Activated naive CD8-positive, alpha-beta T cell (primary cell): ENCODE results near the gene S100A4.

Source experiments
- H3K27ac Mint-ChIP-seq: one replicate; pipeline ENCODE4 v1.8.0; 2021; ENCODE audit warnings: mixed read lengths
- H3K27me3 Mint-ChIP-seq: one replicate; pipeline ENCODE4 v1.8.0; 2021; ENCODE audit warnings: mixed read lengths
- H3K36me3 Mint-ChIP-seq: one replicate; pipeline ENCODE4 v1.8.0; 2021; ENCODE audit warnings: mixed read lengths
- H3K4me1 Mint-ChIP-seq: one replicate; pipeline ENCODE4 v1.8.0; 2021; ENCODE audit warnings: low read depth, mixed read lengths
- H3K4me3 Mint-ChIP-seq: one replicate; pipeline ENCODE4 v1.8.0; 2021; ENCODE audit warnings: mild to moderate bottlenecking, mixed read lengths
- H3K9me3 Mint-ChIP-seq: one replicate; pipeline ENCODE4 v1.8.0; 2021; ENCODE audit warnings: low read depth, mixed read lengths

The S100A4 gene

GRCh38 chr1:153546371-153546770 is 765 bp upstream of the S100A4 start:
- H3K4me1 Mint-ChIP-seq: peaks cover 57% of the 10 kb centered on the region
- H3K27ac Mint-ChIP-seq: peak overlapping the region; percentile 96
- H3K36me3 Mint-ChIP-seq: no peaks in the 10 kb centered on the region
- H3K9me3 Mint-ChIP-seq: no peaks in the 10 kb centered on the region
- H3K27me3 Mint-ChIP-seq: no peaks in the 10 kb centered on the region
- H3K4me3 Mint-ChIP-seq: peak overlapping the region; percentile 32

GRCh38 chr1:153544453-153545066 is 1.0 kb downstream of the S100A4 start:
- H3K9me3 Mint-ChIP-seq: no peaks in the 10 kb centered on the region
- peak overlapping the region; percentile 85 for H3K4me3 Mint-ChIP-seq
- peaks cover 75% of the 10 kb centered on the region for H3K4me1 Mint-ChIP-seq
- peak overlapping the region; percentile 96 for H3K27ac Mint-ChIP-seq
- peaks cover under 1% of the 10 kb centered on the region for H3K36me3 Mint-ChIP-seq
- no peaks in the 10 kb centered on the region for H3K27me3 Mint-ChIP-seq

GRCh38 chr1:153543736-153544135 is 1.9 kb downstream of the S100A4 start:
- H3K27ac Mint-ChIP-seq: peak overlapping the region; percentile 96
- no peaks in the 10 kb centered on the region for H3K27me3 Mint-ChIP-seq

GRCh38 chr1:153542956-153543711 is 2.5 kb downstream of the S100A4 start:
- Mint-ChIP-seq H3K27ac (peak overlapping the region; percentile 96), H3K4me1 (peaks cover 78% of the 10 kb centered on the region), H3K36me3 (peaks cover 2% of the 10 kb centered on the region), H3K4me3 (peak overlapping the region; percentile 85), H3K27me3 (no peaks in the 10 kb centered on the region), H3K9me3 (no peaks in the 10 kb centered on the region)

More at GRCh38 chr1:153543736-153544135, 1.9 kb downstream of the S100A4 start:
- Mint-ChIP-seq H3K36me3 (peaks cover 2% of the 10 kb centered on the region), H3K4me1 (peaks cover 77% of the 10 kb centered on the region), H3K9me3 (no peaks in the 10 kb centered on the region), H3K4me3 (peak overlapping the region; percentile 85)

GRCh38 chr1:153541641-153542590 is 3.7 kb downstream of the S100A4 start:
- Mint-ChIP-seq H3K27ac (peak overlapping the region; percentile 96), H3K9me3 (no peaks in the 10 kb centered on the region), H3K36me3 (peaks cover 2% of the 10 kb centered on the region), H3K27me3 (no peaks in the 10 kb centered on the region), H3K4me1 (peaks cover 86% of the 10 kb centered on the region), H3K4me3 (peak overlapping the region; percentile 62)

GRCh38 chr1:153540394-153541361 is 4.9 kb downstream of the S100A4 start, which contains the start of gene S100A5:
TSS of gene S100A5 (minus strand) at chr1:153540934. CDS start at chr1:153540191, 743 bp downstream.
- peak within 1 kb of the TSS; percentile 62 for H3K4me3 Mint-ChIP-seq
- no peaks in the 10 kb centered on the region for H3K27me3 Mint-ChIP-seq
- no peaks in the 10 kb centered on the region for H3K9me3 Mint-ChIP-seq
- H3K36me3 Mint-ChIP-seq: peaks cover 2% of the 10 kb centered on the region
- peak within 1 kb of the TSS; percentile 96 for H3K27ac Mint-ChIP-seq
- peaks cover 85% of the 10 kb centered on the region for H3K4me1 Mint-ChIP-seq

- Mint-ChIP-seq H3K27ac (peak overlapping the region; percentile 96), H3K9me3 (no peaks in the 10 kb centered on the region), H3K4me3 (no peak overlapping the region), H3K36me3 (peaks cover 2% of the 10 kb centered on the region), H3K4me1 (peaks cover 84% of the 10 kb centered on the region), H3K27me3 (no peaks in the 10 kb centered on the region)
Measured at GRCh38 chr1:153539395-153540093, 6.1 kb downstream of the S100A4 start.

GRCh38 chr1:153538315-153538821 is 7.2 kb downstream of the S100A4 start:
- Mint-ChIP-seq H3K36me3 (peaks cover 2% of the 10 kb centered on the region), H3K27me3 (no peaks in the 10 kb centered on the region), H3K27ac (peak overlapping the region; percentile 58), H3K9me3 (no peaks in the 10 kb centered on the region), H3K4me3 (peak overlapping the region; percentile 42), H3K4me1 (peaks cover 84% of the 10 kb centered on the region)

GRCh38 chr1:153537376-153537730 is 8.3 kb downstream of the S100A4 start:
- Mint-ChIP-seq H3K27ac (peak overlapping the region; percentile 64), H3K4me1 (peaks cover 84% of the 10 kb centered on the region), H3K4me3 (peak overlapping the region; percentile 40), H3K36me3 (peaks cover 2% of the 10 kb centered on the region), H3K27me3 (no peaks in the 10 kb centered on the region), H3K9me3 (no peaks in the 10 kb centered on the region)

- Mint-ChIP-seq H3K4me3 (peak overlapping the region; percentile 96), H3K9me3 (no peaks in the 10 kb centered on the region), H3K27ac (peak overlapping the region; percentile 99), H3K36me3 (peaks cover 2% of the 10 kb centered on the region), H3K4me1 (peaks cover 83% of the 10 kb centered on the region), H3K27me3 (no peaks in the 10 kb centered on the region)
Measured at GRCh38 chr1:153536671-153537375, 8.8 kb downstream of the S100A4 start.

GRCh38 chr1:153536012-153536670 is 9.5 kb downstream of the S100A4 start:
- Mint-ChIP-seq H3K27ac (peak overlapping the region; percentile 99), H3K36me3 (peaks cover 2% of the 10 kb centered on the region), H3K4me3 (peak overlapping the region; percentile 96), H3K9me3 (no peaks in the 10 kb centered on the region), H3K4me1 (peaks cover 83% of the 10 kb centered on the region), H3K27me3 (no peaks in the 10 kb centered on the region)

- no peaks in the 10 kb centered on the region for H3K27me3 Mint-ChIP-seq
- peaks cover 2% of the 10 kb centered on the region for H3K36me3 Mint-ChIP-seq
- H3K4me1 Mint-ChIP-seq: peaks cover 83% of the 10 kb centered on the region
- no peaks in the 10 kb centered on the region for H3K9me3 Mint-ChIP-seq
- H3K27ac Mint-ChIP-seq: peak within 1 kb of the TSS; percentile 99
- H3K4me3 Mint-ChIP-seq: peak within 1 kb of the TSS; percentile 96
Measured at GRCh38 chr1:153535242-153536011, 10.2 kb downstream of the S100A4 start, which contains the start of gene S100A6. TSS of gene S100A6 (minus strand) at chr1:153535991. CDS start at chr1:153535339, 652 bp downstream.
